Activated B cell treated with CpG ODN at 0.5 μM for 24 hours (primary cell): ENCODE results near the gene WDFY4. TPM values are rescaled to one million over a fixed set of nuclear protein-coding genes. Genes with fewer than 3 reads are reported as not detected.

Experiments
- ATAC-seq: fragments of 200-7000 bp; cut with Tn5 transposase; one replicate; pipeline ENCODE4 v1.10.0; 2021; ENCODE audit warnings: low read depth, mild to moderate bottlenecking, moderate library complexity
- CTCF ChIA-PET: fragments of 350-600 bp; sonication (Branson Sonifier 250); formaldehyde crosslinking; loops from one replicate; lab custom pipeline; 2021; ENCODE audit warnings: antibody characterized with exemption; lab: Charles Lee
- POLR2A ChIA-PET: fragments of 350-600 bp; sonication (Branson Sonifier 250); formaldehyde crosslinking; loops from one replicate; lab custom pipeline; 2021; ENCODE audit warnings: antibody characterized with exemption; lab: Charles Lee
- DNase-seq: peaks from one replicate; pipeline ENCODE4 v3.0.0; 2022
- H3K27ac Mint-ChIP-seq: one replicate; pipeline ENCODE4 v1.8.0; 2020; ENCODE audit warnings: mixed read lengths
- H3K27me3 Mint-ChIP-seq: one replicate; pipeline ENCODE4 v1.8.0; 2021; ENCODE audit warnings: mixed read lengths
- H3K36me3 Mint-ChIP-seq: one replicate; pipeline ENCODE4 v1.8.0; 2021; ENCODE audit warnings: low read depth, mixed read lengths
- H3K4me1 Mint-ChIP-seq: one replicate; pipeline ENCODE4 v1.8.0; 2021; ENCODE audit warnings: mixed read lengths
- H3K4me3 Mint-ChIP-seq: one replicate; pipeline ENCODE4 v1.8.0; 2020; ENCODE audit warnings: mild to moderate bottlenecking, mixed read lengths
- H3K9me3 Mint-ChIP-seq: one replicate; pipeline ENCODE4 v1.8.0; 2020; ENCODE audit warnings: mixed read lengths
- CTCF ChIP-seq: fragments of 200-600 bp; IDR thresholded peaks from one replicate; pipeline ENCODE4 v1.8.0; 2022; ENCODE audit warnings: antibody characterized with exemption, mild to moderate bottlenecking
- intact Hi-C: fragments of 100-400 bp; cut with micrococcal nuclease; formaldehyde crosslinking; loops from one replicate; pipeline ENCODE4 v1.15.1; 2024
- total RNA-seq: library from RNA; stranded (reverse); gene quantifications from 2 replicates; pipeline ENCODE4 v1.2.3, GENCODE V29; 2022

Gene WDFY4
- total RNA-seq, result 480 and 488 TPM in 2 replicates

- peak within 1 kb of the TSS; percentile 98 for H3K27ac Mint-ChIP-seq
- H3K36me3 Mint-ChIP-seq, result peaks cover 40% of the 10 kb centered on the region
- no peak for TF ChIP-seq CTCF
- peak within 1 kb of the TSS; percentile 94 for H3K4me3 Mint-ChIP-seq
- ATAC-seq (peak; percentile 78), DNase-seq (peak; percentile 68)
- H3K9me3 Mint-ChIP-seq, result peaks cover 6% of the 10 kb centered on the region
- intact Hi-C loops, result loop anchor here (1.0 kb wide), 5 partner anchors 8 to 26 kb away; no protein-coding TSS in a partner anchor
- POLR2A ChIA-PET, result interaction anchor here (1.0 to 9.8 kb wide), 14 partner anchors 8 to 118 kb away, joined by 4 to 536 read pairs (median 10); no protein-coding TSS in a partner anchor
- no peaks in the 10 kb centered on the region for H3K27me3 Mint-ChIP-seq
- H3K4me1 Mint-ChIP-seq, result peaks cover 79% of the 10 kb centered on the region
- CTCF ChIA-PET, result interaction anchor here (0.9 to 2.6 kb wide), 8 partner anchors 11 to 29 kb away, joined by 3 to 20 read pairs (median 10); no protein-coding TSS in a partner anchor
Measured at GRCh38 chr10:48684792-48685623, at the start of gene WDFY4. TSS of gene WDFY4 (plus strand) at chr10:48684873. CDS start at chr10:48709733, 24,860 bp downstream.

- TF ChIP-seq CTCF, result no peak
- Mint-ChIP-seq H3K9me3 (peaks cover 3% of the 10 kb centered on the region), H3K27me3 (peaks cover 17% of the 10 kb centered on the region), H3K36me3 (no peaks in the 10 kb centered on the region), H3K4me1 (peaks cover 51% of the 10 kb centered on the region), H3K4me3 (no peak overlapping the region), H3K27ac (no peak overlapping the region)
- DNase-seq (no peak), ATAC-seq (no peak)
- ChIA-PET CTCF (interaction anchor here (1.3 to 2.2 kb wide), 5 partner anchors 20 to 28 kb away, joined by 5 to 15 read pairs (median 7); no protein-coding TSS in a partner anchor), POLR2A (interaction anchor here (1.7 to 2.0 kb wide), 2 partner anchors 21 to 61 kb away, joined by 3 to 5 read pairs; no protein-coding TSS in a partner anchor)
- intact Hi-C loops, result loop anchor here (1.0 to 2.0 kb wide), 3 partner anchors 22 to 58 kb away; no protein-coding TSS in a partner anchor
Measured at GRCh38 chr10:48634984-48635557, 49.6 kb upstream of the WDFY4 start.

- DNase-seq (no peak), ATAC-seq (no peak)
- TF ChIP-seq CTCF, result no peak
- no peak overlapping the region for H3K27ac Mint-ChIP-seq
- ChIA-PET CTCF (interaction anchor here (1.3 to 1.8 kb wide), 2 partner anchors 20 to 29 kb away, joined by 5 to 7 read pairs; no protein-coding TSS in a partner anchor), POLR2A (interaction anchor here (0.5 kb wide), 1 partner anchor 58 kb away, joined by 4 read pairs; no protein-coding TSS in a partner anchor)
- no peaks in the 10 kb centered on the region for H3K36me3 Mint-ChIP-seq
- intact Hi-C loops, result no loop called here
- peaks cover 15% of the 10 kb centered on the region for H3K27me3 Mint-ChIP-seq
- H3K4me1 Mint-ChIP-seq, result peaks cover 51% of the 10 kb centered on the region
- H3K9me3 Mint-ChIP-seq, result peaks cover 7% of the 10 kb centered on the region
- no peak overlapping the region for H3K4me3 Mint-ChIP-seq
Measured at GRCh38 chr10:48636231-48636630, 48.4 kb upstream of the WDFY4 start.

GRCh38 chr10:48636901-48637300, 47.8 kb upstream of the WDFY4 start:
- POLR2A ChIA-PET, result interaction anchor here (0.5 to 1.6 kb wide), 2 partner anchors 12 to 58 kb away, joined by 4 to 6 read pairs; no protein-coding TSS in a partner anchor
- Mint-ChIP-seq H3K4me1 (peaks cover 51% of the 10 kb centered on the region), H3K27me3 (peaks cover 15% of the 10 kb centered on the region), H3K36me3 (peaks cover 2% of the 10 kb centered on the region), H3K4me3 (no peak overlapping the region), H3K9me3 (peaks cover 10% of the 10 kb centered on the region), H3K27ac (no peak overlapping the region)
- CTCF ChIA-PET, result interaction anchor here (1.8 kb wide), 1 partner anchor 19 kb away, joined by 7 read pairs; no protein-coding TSS in a partner anchor
- ATAC-seq (no peak), DNase-seq (no peak)
- no peak for TF ChIP-seq CTCF
- intact Hi-C loops, result no loop called here
